Body of pancreas (tissue), 4 donors: ENCODE measurements around the gene PLK2. TPM values are rescaled to one million over a fixed set of nuclear protein-coding genes. Genes with fewer than 3 reads are reported as not detected.

Experiments
- ATAC-seq: fragments of 150-250 bp; one replicate; pipeline ENCODE4 v1.9.1; 2016
- DNase-seq, 4 donors: peaks; one replicate each; pipeline ENCODE4 v3.0.0-alpha.2; 2019
- H3K27ac ChIP-seq, 4 donors: fragments of 200-600 bp; sonication (generic); 1 replicate in 3 of 4; 2 replicates in 1 of 4; pipeline versions ENCODE4 v1.5.1 to v1.6.1; 2016 to 2019; ENCODE audit warnings: mild to moderate bottlenecking in 1 of 4, mixed read lengths in 1 of 4, moderate library complexity in 1 of 4
- H3K27me3 ChIP-seq, 2 donors: fragments of 200-600 bp; sonication (generic); one replicate each; pipeline ENCODE4 v1.6.0; 2016; ENCODE audit warnings: mild to moderate bottlenecking in 1 of 2
- H3K36me3 ChIP-seq, 2 donors: fragments of 200-600 bp; sonication (generic); replicated peaks in 1 of 2; 2 replicates each; pipeline ENCODE4 v1.5.1; 2016; ENCODE audit warnings: low read depth in 2 of 2; ENCODE audit not compliant: insufficient read depth in 1 of 2
- H3K4me1 ChIP-seq: fragments of 200-600 bp; sonication (generic); one replicate; pipeline ENCODE4 v1.6.0; 2016
- H3K4me3 ChIP-seq, 2 donors: fragments of 200-600 bp; sonication (generic); 1 replicate in 1 of 2; 2 replicates in 1 of 2; pipeline ENCODE4 v1.5.1; 2016 to 2019
- H3K9me3 ChIP-seq, 3 donors: fragments of 200-600 bp; sonication (generic); 1 replicate in 2 of 3; 2 replicates in 1 of 3; pipeline ENCODE4 v1.5.1; 2016
- CTCF ChIP-seq, 7 experiments: fragments of 450-650 bp in 4 of 7; fragments of 200-600 bp in 3 of 7; sonication (generic) in 3 of 7; IDR thresholded peaks; one replicate each; pipeline ENCODE4 v1.5.1; 2016 to 2019; ENCODE audit warnings: antibody characterized with exemption in 7 of 7
- POLR2A ChIP-seq, 3 donors: fragments of 450-650 bp; IDR thresholded peaks; one replicate each; pipeline ENCODE4 v1.6.1; 2016; ENCODE audit warnings: antibody characterized with exemption in 3 of 3, mild to moderate bottlenecking in 2 of 3
- WGBS, 2 donors: methylation state at CpG; one replicate each; pipeline ENCODE4 v1.1.5; 2017; 5-methylcytosine and 5-hydroxymethylcytosine counted together
- intact Hi-C: fragments of 100-400 bp; cut with DNase I; formaldehyde crosslinking; loops from one replicate; pipeline ENCODE4 v1.15.1; 2023
- total RNA-seq, 2 donors: library from RNA; depleted of rRNA; stranded (reverse); fragments of >200 nt; gene quantifications; one replicate each; pipeline ENCODE4 v1.1.0, GENCODE V29; 2016

PLK2 gene
- total RNA-seq, 2 donors from 2014 or later, result 24.4 to 30.7 TPM

DNA sequence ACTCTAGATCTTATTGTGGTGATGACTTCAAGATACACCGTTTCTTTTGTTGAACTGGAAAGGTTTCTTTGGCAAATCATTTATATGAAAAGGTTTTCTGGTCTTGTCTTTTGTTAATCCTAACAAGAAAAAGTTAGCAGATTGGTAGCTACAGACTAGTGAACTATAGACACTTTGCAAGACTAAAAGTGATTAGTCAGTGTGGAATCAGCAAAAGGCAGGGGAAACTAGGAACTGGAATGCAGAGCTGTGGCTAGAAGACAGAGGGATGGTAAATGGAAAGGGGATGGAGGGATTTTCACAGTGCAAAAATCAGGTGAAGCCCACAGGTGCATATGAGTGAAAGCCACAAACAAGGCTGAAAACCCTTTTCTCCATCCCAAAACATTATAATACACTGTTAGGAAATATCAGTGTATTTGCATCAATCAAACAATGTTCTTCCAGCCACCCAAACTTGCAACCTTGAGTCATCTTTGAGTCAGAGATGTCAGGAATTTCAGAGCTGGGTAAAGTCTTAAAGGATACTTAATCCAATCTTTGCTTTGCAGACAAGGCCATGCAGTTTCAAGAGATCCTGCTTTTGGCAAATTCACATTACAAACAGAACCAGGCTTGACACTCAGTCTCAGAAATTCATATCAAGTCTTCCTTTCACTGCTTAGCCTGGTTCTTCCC lies 52.7 kb downstream of the PLK2 start:
- intact Hi-C loops, result no loop called here
- Histone ChIP-seq H3K36me3 (no peaks in the 10 kb centered on the region), H3K27ac (no peak overlapping the region), H3K9me3 (no peaks in the 10 kb centered on the region), H3K27me3 (no peaks in the 10 kb centered on the region), H3K4me1 (no peaks in the 10 kb centered on the region), H3K4me3 (no peak overlapping the region)
- TF ChIP-seq POLR2A (IDR thresholded peaks at IDR 0.05) (no peak), CTCF (IDR thresholded peaks at IDR 0.05) (no peak)
- 70 to 77% methylated on average over 1 of the region's 1 CpG for WGBS, 2 donors
- no peak for ATAC-seq
- no peak for DNase-seq

DNA sequence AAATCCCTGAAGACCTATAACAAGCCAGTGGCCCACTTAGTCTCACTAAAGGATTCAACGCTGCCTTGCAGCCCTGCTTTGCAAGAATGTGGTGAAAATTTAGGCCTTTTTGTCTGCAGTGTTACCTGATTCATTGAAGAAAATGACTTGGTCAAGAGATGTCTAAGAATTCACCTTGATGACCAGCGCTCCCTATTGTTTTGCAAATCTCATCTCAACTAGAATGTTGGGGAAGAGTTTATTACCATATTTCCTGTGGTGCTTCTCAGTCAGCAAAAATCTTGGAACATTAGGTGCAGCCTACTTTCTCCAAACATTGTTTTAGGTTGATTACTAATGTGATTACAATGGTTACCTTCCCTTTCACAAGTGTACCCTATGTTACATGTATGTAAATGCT lies 53.5 kb downstream of the PLK2 start:
- WGBS, 2 donors, result 94 to 95% methylated on average over 2 of the region's 2 CpGs
- intact Hi-C loops, result no loop called here
- Histone ChIP-seq H3K36me3 (no peaks in the 10 kb centered on the region), H3K27ac (no peak overlapping the region), H3K9me3 (no peaks in the 10 kb centered on the region), H3K4me3 (no peak overlapping the region), H3K4me1 (no peaks in the 10 kb centered on the region), H3K27me3 (no peaks in the 10 kb centered on the region)
- no peak for TF ChIP-seq CTCF (IDR thresholded peaks at IDR 0.05)
- no peak for TF ChIP-seq POLR2A (IDR thresholded peaks at IDR 0.05)
- ATAC-seq (no peak), DNase-seq (no peak)

DNA sequence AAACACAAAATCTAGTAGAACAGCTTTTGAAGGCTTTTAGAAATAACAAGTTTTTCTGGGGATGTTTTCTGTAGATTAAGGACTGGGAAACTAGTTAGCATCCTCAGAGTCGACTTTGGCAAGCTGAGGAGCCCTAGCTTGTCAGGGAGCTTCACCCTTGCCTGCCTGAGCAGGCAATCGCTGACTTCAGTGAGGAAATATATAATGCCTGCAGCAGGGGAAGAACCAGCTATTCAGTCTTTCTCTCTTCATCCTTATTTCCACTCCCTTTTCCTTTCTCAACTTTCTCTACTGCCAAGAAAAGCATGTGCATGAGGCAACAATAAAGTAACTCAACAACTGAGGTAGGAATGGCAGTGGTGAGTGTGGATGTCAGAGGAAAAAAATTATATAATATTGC lies 54.7 kb downstream of the PLK2 start:
- Histone ChIP-seq H3K27me3 (no peaks in the 10 kb centered on the region), H3K27ac (no peak overlapping the region), H3K4me3 (no peak overlapping the region), H3K36me3 (no peaks in the 10 kb centered on the region), H3K4me1 (no peaks in the 10 kb centered on the region), H3K9me3 (no peaks in the 10 kb centered on the region)
- TF ChIP-seq POLR2A (IDR thresholded peaks at IDR 0.05), result no peak
- no peak for TF ChIP-seq CTCF (IDR thresholded peaks at IDR 0.05)
- no peak for DNase-seq
- ATAC-seq, result no peak
- intact Hi-C loops, result no loop called here
- WGBS, 2 donors, result 43 to 48% methylated on average over 2 of the region's 2 CpGs

DNA sequence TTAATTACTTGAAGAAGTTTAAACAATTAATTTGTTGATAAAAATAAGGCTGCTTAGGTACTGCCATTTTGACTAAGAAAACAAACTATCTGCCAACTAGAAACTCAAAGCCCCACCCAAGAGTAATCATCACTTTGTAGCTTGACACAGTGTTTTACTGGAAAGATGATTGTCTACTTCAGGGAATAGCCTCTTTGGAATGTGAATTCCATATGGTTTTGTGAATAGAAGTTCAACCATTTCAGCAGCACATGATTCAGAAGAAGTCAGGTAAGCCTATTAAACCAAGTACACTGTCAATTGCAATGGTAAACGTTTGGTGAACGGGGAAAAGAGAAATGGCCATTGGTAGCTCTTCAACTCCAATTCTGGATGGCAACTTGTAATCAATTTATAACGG lies 55.2 kb downstream of the PLK2 start:
- no peak for ATAC-seq
- WGBS, 2 donors, result 75 to 87% methylated on average over 3 of the region's 3 CpGs

More for the DNA sequence above, 55.2 kb downstream of the PLK2 start:
- Histone ChIP-seq H3K27me3 (no peaks in the 10 kb centered on the region), H3K4me3 (no peak overlapping the region), H3K36me3 (no peaks in the 10 kb centered on the region), H3K4me1 (no peaks in the 10 kb centered on the region), H3K27ac (no peak overlapping the region), H3K9me3 (no peaks in the 10 kb centered on the region)
- TF ChIP-seq CTCF (IDR thresholded peaks at IDR 0.05) (no peak), POLR2A (IDR thresholded peaks at IDR 0.05) (no peak)
- intact Hi-C loops, result no loop called here
- DNase-seq, result no peak

Other genes with a start within 250 kb of the PLK2 start
- gene GAPT, start 31.3 kb upstream of the PLK2 start, total RNA-seq, result 1 to 10 TPM in 1 of 2 donors, not detected in 1; 1.3 TPM
- gene RAB3C, start 123.0 kb upstream of the PLK2 start, total RNA-seq, result 10 to 100 TPM in 1 of 2 donors, 1 to 10 TPM in 1; 2.3 to 45.2 TPM